ENCODE data around the gene CALHM2.

CALHM2 gene

GRCh38 chr10:103467406-103467805, 15.2 kb upstream of the CALHM2 start:
- TF ChIP-seq CTCF (IDR thresholded peaks at IDR 0.05; ENCODE audit: low read depth, low read length) = no peak
- H3K4me3 ChIP-seq (replicated peaks in 1 of 2; ENCODE audit: low read depth in 2 of 2, low read length in 2 of 2) = no peak overlapping the region
- no peak for DNase-seq (ENCODE audit: low read depth in 2 of 2)

GRCh38 chr10:103466734-103467133, 14.6 kb upstream of the CALHM2 start:
- TF ChIP-seq CTCF (IDR thresholded peaks at IDR 0.05; ENCODE audit: low read depth, low read length) = no peak
- no peak overlapping the region for H3K4me3 ChIP-seq (replicated peaks in 1 of 2; ENCODE audit: low read depth in 2 of 2, low read length in 2 of 2)
- DNase-seq (ENCODE audit: low read depth in 2 of 2) = peak in 1 of 2 donors; percentile 34

GRCh38 chr10:103465411-103466179, 13.4 kb upstream of the CALHM2 start:
- TF ChIP-seq CTCF (IDR thresholded peaks at IDR 0.05; ENCODE audit: low read depth, low read length) = no peak
- DNase-seq (ENCODE audit: low read depth in 2 of 2) = no peak
- H3K4me3 ChIP-seq (replicated peaks in 1 of 2; ENCODE audit: low read depth in 2 of 2, low read length in 2 of 2) = no peak overlapping the region

- peak; percentile 33 to 39 for DNase-seq (ENCODE audit: low read depth in 2 of 2)
- TF ChIP-seq CTCF (IDR thresholded peaks at IDR 0.05; ENCODE audit: low read depth, low read length) = no peak
- no peak overlapping the region for H3K4me3 ChIP-seq (replicated peaks in 1 of 2; ENCODE audit: low read depth in 2 of 2, low read length in 2 of 2)
Measured at GRCh38 chr10:103463499-103463898, 11.3 kb upstream of the CALHM2 start.

- H3K4me3 ChIP-seq (replicated peaks in 1 of 2; ENCODE audit: low read depth in 2 of 2, low read length in 2 of 2) = no peak overlapping the region
- no peak for DNase-seq (ENCODE audit: low read depth in 2 of 2)
- TF ChIP-seq CTCF (IDR thresholded peaks at IDR 0.05; ENCODE audit: low read depth, low read length) = no peak
Measured at GRCh38 chr10:103459615-103460014, 7.4 kb upstream of the CALHM2 start.

- H3K4me3 ChIP-seq (replicated peaks in 1 of 2; ENCODE audit: low read depth in 2 of 2, low read length in 2 of 2) = no peak within 1 kb of the TSS
- no peak for DNase-seq (ENCODE audit: low read depth in 2 of 2)
- no peak for TF ChIP-seq CTCF (IDR thresholded peaks at IDR 0.05; ENCODE audit: low read depth, low read length)
Measured at GRCh38 chr10:103458720-103459119, 6.5 kb upstream of the CALHM2 start, which contains the start of gene CALHM1. Gene CALHM1 (minus strand): TSS chr10:103458900. CDS start chr10:103458751, 149 bp downstream.

All from cardiac fibroblast (primary cell).